Measurements from ENCODE around the gene PTCD1. TPM values are rescaled to one million over a fixed set of nuclear protein-coding genes. Genes with fewer than 3 reads are reported as not detected.

The PTCD1 gene
- total and polyA plus RNA-seq, 9 of the 15 experiments (the other 6 are each of a cell fraction or from before 2014, with no cell fraction given) = 0.46 to 17.1 (median 6.2) TPM

DNA sequence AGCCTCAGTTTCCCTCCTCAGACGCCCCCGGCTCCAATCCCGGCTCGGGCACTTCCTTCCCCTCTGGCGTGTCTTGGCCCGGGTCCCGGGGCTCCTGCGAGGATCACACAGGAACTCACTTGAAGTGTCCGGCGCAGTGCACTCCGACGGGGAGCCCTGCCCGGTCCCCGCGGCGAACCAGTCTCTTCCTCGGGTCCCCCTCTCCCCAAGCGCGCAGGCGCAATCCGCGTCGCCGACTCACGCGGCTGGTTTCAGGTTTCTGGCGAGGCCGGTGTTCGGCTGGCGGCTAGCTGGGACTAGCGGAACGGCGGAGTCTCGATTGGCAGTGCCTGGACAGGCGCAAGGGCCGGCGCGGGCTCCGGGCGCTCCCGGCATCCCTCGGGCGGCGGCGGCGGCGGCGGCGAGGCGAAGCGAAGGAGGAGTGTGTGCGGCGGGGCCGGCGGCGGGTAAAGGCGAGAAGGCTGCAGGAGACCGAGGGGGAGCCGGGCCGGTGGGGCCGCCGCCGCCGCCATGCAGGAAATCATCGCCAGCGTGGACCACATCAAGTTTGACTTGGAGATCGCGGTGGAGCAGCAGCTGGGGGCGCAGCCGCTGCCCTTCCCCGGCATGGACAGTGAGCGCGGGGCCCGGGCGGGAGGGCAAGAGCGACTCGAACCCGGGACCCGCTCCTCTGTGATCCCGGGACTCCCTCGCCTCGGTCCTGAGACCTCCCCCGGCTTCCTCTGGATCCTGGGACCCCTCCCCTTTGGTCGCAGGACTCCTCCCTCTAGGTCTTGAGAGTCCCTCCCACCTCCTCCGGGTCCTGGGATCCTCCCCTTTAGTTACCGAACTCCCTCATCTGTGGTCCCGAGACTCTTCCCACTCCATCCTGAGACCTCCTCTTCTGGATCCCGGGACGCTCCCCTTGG is at the start of gene PTCD1, which contains the start of gene CPSF4 (continued):
- no peak for TF ChIP-seq TGIF2 (CRISPR knock-in tag; IDR thresholded peaks at IDR 0.05)
- no peak for TF ChIP-seq TAF7 (tag; IDR thresholded peaks at IDR 0.05)
- TF ChIP-seq ZC3H8 (IDR thresholded peaks at IDR 0.05) = no peak
- TF ChIP-seq STAG1 (CRISPR knock-in tag; IDR thresholded peaks at IDR 0.05; ENCODE audit: borderline replicate concordance) = no peak
- TF ChIP-seq ZHX1 (conservative IDR thresholded peaks at IDR 0.05; ENCODE audit: low read length) = no peak
- no peak for TF ChIP-seq MIER1 (IDR thresholded peaks at IDR 0.05; ENCODE audit: low read depth)
- TF ChIP-seq, protein P1, sequence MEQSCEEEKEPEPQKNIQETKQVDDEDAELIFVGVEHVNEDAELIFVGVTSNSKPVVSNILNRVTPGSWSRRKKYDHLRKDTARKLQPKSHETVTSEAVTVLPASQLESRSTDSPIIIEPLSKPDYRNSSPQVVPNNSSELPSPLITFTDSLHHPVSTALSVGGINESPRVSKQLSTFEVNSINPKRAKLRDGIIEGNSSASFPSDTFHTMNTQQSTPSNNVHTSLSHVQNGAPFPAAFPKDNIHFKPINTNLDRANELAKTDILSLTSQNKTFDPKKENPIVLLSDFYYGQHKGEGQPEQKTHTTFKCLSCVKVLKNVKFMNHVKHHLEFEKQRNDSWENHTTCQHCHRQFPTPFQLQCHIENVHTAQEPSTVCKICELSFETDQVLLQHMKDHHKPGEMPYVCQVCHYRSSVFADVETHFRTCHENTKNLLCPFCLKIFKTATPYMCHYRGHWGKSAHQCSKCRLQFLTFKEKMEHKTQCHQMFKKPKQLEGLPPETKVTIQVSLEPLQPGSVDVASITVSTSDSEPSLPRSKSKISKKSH (CRISPR knock-in tag; IDR thresholded peaks at IDR 0.05) = no peak
- TF ChIP-seq, protein P2, sequence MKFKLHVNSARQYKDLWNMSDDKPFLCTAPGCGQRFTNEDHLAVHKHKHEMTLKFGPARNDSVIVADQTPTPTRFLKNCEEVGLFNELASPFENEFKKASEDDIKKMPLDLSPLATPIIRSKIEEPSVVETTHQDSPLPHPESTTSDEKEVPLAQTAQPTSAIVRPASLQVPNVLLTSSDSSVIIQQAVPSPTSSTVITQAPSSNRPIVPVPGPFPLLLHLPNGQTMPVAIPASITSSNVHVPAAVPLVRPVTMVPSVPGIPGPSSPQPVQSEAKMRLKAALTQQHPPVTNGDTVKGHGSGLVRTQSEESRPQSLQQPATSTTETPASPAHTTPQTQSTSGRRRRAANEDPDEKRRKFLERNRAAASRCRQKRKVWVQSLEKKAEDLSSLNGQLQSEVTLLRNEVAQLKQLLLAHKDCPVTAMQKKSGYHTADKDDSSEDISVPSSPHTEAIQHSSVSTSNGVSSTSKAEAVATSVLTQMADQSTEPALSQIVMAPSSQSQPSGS (CRISPR knock-in tag; IDR thresholded peaks at IDR 0.05) = no peak
- no peak for TF ChIP-seq TSC22D4 (tag; IDR thresholded peaks at IDR 0.05)
